Measurements from ENCODE around the gene ZFYVE28. TPM values are rescaled to one million over a fixed set of nuclear protein-coding genes. Genes with fewer than 3 reads are reported as not detected.

Gene ZFYVE28
- total RNA-seq, 1 donor from 2014 or later, result 0.44 TPM

DNA sequence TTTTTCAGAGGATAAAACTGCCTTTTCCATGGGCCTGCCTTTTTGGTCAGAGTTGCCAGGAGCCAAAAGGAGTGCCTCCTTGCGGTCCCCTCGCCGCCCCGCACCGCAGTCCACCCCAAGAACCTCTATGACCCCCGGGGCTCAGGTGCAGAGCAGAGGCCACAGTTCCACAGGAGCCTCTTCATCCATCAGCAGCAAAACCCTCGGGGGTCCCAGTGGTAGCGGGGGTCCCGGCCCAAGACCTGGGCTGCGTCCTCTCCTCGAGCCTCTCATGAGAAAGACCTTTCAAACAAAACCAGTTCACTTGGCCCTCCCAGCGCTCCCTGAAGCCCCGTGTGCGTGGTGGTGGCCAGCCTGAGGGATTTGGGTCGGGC lies 16.8 kb downstream of the ZFYVE28 start:
- TF ChIP-seq, protein P1, sequence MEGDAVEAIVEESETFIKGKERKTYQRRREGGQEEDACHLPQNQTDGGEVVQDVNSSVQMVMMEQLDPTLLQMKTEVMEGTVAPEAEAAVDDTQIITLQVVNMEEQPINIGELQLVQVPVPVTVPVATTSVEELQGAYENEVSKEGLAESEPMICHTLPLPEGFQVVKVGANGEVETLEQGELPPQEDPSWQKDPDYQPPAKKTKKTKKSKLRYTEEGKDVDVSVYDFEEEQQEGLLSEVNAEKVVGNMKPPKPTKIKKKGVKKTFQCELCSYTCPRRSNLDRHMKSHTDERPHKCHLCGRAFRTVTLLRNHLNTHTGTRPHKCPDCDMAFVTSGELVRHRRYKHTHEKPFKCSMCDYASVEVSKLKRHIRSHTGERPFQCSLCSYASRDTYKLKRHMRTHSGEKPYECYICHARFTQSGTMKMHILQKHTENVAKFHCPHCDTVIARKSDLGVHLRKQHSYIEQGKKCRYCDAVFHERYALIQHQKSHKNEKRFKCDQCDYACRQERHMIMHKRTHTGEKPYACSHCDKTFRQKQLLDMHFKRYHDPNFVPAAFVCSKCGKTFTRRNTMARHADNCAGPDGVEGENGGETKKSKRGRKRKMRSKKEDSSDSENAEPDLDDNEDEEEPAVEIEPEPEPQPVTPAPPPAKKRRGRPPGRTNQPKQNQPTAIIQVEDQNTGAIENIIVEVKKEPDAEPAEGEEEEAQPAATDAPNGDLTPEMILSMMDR (IDR thresholded peaks at IDR 0.05; ENCODE audit: unreplicated experiment), result no peak
- Mint-ChIP-seq H3K27me3 (ENCODE audit: unreplicated experiment) (peaks cover 21% of the 10 kb centered on the region), H3K9me3 (ENCODE audit: unreplicated experiment) (no peaks in the 10 kb centered on the region), H3K27ac (ENCODE audit: unreplicated experiment) (no peak overlapping the region), H3K4me3 (ENCODE audit: unreplicated experiment) (no peak overlapping the region), H3K36me3 (ENCODE audit: low read depth, unreplicated experiment) (peaks cover 12% of the 10 kb centered on the region), H3K4me1 (ENCODE audit: unreplicated experiment) (no peaks in the 10 kb centered on the region)
- DNase-seq (ENCODE audit: low spot score), result no peak

DNA sequence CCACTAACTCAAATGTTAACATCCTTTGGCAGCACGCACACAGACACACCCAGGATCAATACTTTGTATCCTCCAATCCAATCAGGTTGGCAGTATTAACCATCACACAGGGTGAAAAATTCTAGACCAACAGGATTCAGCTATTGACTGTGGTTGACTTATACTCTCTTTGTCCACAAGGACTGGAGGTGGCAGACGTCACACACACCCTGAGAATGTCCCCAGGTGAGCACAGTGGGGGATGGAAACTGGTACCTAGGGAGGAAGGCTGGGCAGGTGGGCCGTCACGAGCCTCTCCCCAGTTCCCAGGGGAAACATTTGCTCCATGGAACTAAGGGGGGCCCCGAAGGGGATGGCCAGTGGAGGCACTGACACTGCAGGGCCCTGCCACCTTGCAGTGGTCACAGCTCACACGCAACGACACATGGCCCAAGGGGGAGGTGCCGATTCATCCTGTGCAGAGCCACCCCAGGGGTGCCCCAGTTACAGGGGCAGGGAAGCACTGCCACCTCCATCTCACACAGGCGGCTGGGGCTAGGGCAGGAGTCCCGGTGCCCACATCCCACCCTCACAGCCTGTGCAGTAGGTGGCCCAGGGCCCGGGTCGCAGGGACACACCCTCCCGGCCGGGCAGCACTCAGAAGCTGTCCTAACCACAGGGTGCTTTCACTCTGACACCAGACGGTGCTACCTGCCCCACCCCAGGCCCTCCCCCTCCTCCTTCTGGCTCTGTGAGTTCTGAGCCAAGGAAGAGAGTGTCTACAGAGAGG lies 17.4 kb downstream of the ZFYVE28 start:
- Mint-ChIP-seq H3K9me3 (ENCODE audit: unreplicated experiment) (no peaks in the 10 kb centered on the region), H3K4me1 (ENCODE audit: unreplicated experiment) (no peaks in the 10 kb centered on the region), H3K27ac (ENCODE audit: unreplicated experiment) (no peak overlapping the region), H3K4me3 (ENCODE audit: unreplicated experiment) (no peak overlapping the region), H3K36me3 (ENCODE audit: low read depth, unreplicated experiment) (peaks cover 12% of the 10 kb centered on the region), H3K27me3 (ENCODE audit: unreplicated experiment) (peaks cover 21% of the 10 kb centered on the region)
- TF ChIP-seq, protein P1 (IDR thresholded peaks at IDR 0.05; ENCODE audit: unreplicated experiment), result no peak
- no peak for DNase-seq (ENCODE audit: low spot score)

DNA sequence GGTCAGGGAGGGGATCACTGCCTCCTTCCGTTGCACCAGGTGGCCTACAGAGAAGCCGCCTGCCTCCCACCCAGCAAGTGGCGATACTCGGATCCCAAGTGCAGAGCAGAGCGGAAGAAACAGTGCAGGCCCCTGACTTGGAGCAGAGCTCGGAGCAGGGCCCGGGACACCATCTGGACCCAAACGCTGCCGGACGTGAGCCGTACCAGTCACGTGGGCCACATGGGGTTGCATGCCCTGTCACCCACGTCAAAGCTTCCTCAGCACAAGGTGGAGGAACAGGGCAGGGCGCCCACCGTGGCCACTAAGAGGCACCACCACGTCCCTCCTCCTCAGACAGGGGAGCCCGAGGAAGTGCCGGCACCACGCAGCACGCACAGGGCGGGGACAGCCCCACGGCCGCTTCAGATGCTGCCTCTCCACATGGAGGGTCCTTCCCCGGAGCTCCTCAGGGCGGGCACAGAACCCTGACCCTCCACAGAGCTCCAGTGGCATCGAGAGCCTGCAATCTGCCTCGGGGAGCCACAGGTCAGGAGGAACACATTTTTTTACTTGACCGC lies 18.7 kb downstream of the ZFYVE28 start:
- Mint-ChIP-seq H3K27ac (ENCODE audit: unreplicated experiment) (no peak overlapping the region), H3K4me3 (ENCODE audit: unreplicated experiment) (no peak overlapping the region), H3K4me1 (ENCODE audit: unreplicated experiment) (no peaks in the 10 kb centered on the region), H3K9me3 (ENCODE audit: unreplicated experiment) (no peaks in the 10 kb centered on the region), H3K27me3 (ENCODE audit: unreplicated experiment) (peaks cover 22% of the 10 kb centered on the region), H3K36me3 (ENCODE audit: low read depth, unreplicated experiment) (peaks cover 12% of the 10 kb centered on the region)
- no peak for DNase-seq (ENCODE audit: low spot score)
- TF ChIP-seq, protein P1 (IDR thresholded peaks at IDR 0.05; ENCODE audit: unreplicated experiment), result no peak

DNA sequence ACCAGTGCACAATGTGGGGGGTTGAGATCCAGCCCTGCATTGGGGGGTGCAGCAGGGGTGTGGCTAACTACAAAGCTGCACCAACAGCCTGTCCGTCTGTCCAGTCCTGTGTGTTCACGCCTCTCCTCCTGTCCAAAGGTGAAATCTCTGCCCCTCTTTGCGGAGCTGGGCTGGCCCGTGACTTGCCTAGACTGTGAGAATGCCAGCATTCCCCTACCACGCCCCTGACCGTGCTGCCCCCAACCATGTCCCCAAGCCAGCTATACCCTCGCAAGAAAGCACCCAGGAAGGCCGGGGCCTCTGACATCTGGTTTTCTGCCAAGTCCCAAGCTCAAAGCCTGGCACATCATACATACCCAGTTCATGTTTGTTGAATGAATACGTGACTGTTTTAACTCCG lies 19.2 kb downstream of the ZFYVE28 start:
- Mint-ChIP-seq H3K9me3 (ENCODE audit: unreplicated experiment) (no peaks in the 10 kb centered on the region), H3K4me1 (ENCODE audit: unreplicated experiment) (peaks cover 2% of the 10 kb centered on the region), H3K27me3 (ENCODE audit: unreplicated experiment) (peaks cover 25% of the 10 kb centered on the region), H3K4me3 (ENCODE audit: unreplicated experiment) (no peak overlapping the region), H3K27ac (ENCODE audit: unreplicated experiment) (no peak overlapping the region), H3K36me3 (ENCODE audit: low read depth, unreplicated experiment) (peaks cover 9% of the 10 kb centered on the region)
- TF ChIP-seq, protein P1 (IDR thresholded peaks at IDR 0.05; ENCODE audit: unreplicated experiment), result no peak
- DNase-seq (ENCODE audit: low spot score), result no peak

Data from endothelial cell (in vitro differentiated cells).